SIG-M5 (cell line): ENCODE data around the gene MORF4L1.
"Not testable (repeated sequence)": the region's sequence is repeated elsewhere in the genome, so short reads cannot be mapped to it uniquely, and the experiment has no call there.

Source experiments
- DNase-seq: peaks from one replicate; lab custom pipeline; 2025; lab: John Stamatoyannopoulos, UW

MORF4L1 gene

GRCh38 chr15:78872155-78872971 is at the start of gene MORF4L1:
MORF4L1 (plus strand) TSS chr15:78872890; CDS start chr15:78873018, 128 bp downstream.
- peak; percentile 67 for DNase-seq

- DNase-seq, result no peak
Observed at GRCh38 chr15:78828920-78829319, 43.8 kb upstream of the MORF4L1 start.

GRCh38 chr15:78830514-78831228 is 42.0 kb upstream of the MORF4L1 start:
- DNase-seq, result no peak

GRCh38 chr15:78831229-78832207 is 41.2 kb upstream of the MORF4L1 start:
- no peak for DNase-seq

GRCh38 chr15:78836333-78836732 is 36.4 kb upstream of the MORF4L1 start:
- DNase-seq, result no peak

GRCh38 chr15:78837131-78837530 is 35.6 kb upstream of the MORF4L1 start:
- no peak for DNase-seq

- DNase-seq, result no peak
Observed at GRCh38 chr15:78837543-78837942, 35.1 kb upstream of the MORF4L1 start.

GRCh38 chr15:78838489-78838888 is 34.2 kb upstream of the MORF4L1 start:
- no peak for DNase-seq

GRCh38 chr15:78839151-78839550 is 33.5 kb upstream of the MORF4L1 start:
- not testable (repeated sequence) for DNase-seq

- DNase-seq, result peak; percentile 15
Observed at GRCh38 chr15:78840661-78841375, 31.9 kb upstream of the MORF4L1 start.

GRCh38 chr15:78841376-78841706 is 31.3 kb upstream of the MORF4L1 start:
- no peak for DNase-seq

GRCh38 chr15:78841891-78842290 is 30.8 kb upstream of the MORF4L1 start:
- DNase-seq, result no peak

- DNase-seq, result no peak
Observed at GRCh38 chr15:78842519-78842918, 30.2 kb upstream of the MORF4L1 start.

GRCh38 chr15:78846906-78847305 is 25.8 kb upstream of the MORF4L1 start:
- DNase-seq, result not testable (repeated sequence)

GRCh38 chr15:78847387-78847906 is 25.2 kb upstream of the MORF4L1 start:
- not testable (repeated sequence) for DNase-seq

- DNase-seq, result no peak
Observed at GRCh38 chr15:78850352-78850751, 22.3 kb upstream of the MORF4L1 start.

- no peak for DNase-seq
Observed at GRCh38 chr15:78850941-78851755, 21.5 kb upstream of the MORF4L1 start.

GRCh38 chr15:78853500-78853899 is 19.2 kb upstream of the MORF4L1 start:
- DNase-seq, result no peak

- no peak for DNase-seq
Observed at GRCh38 chr15:78854833-78855372, 17.8 kb upstream of the MORF4L1 start.

- no peak for DNase-seq
Observed at GRCh38 chr15:78855746-78856145, 16.9 kb upstream of the MORF4L1 start.
